HG03442 (cell line): Measurements from ENCODE around the gene ZNF18.
"Not testable (repeated sequence)": the region's sequence is repeated elsewhere in the genome, so short reads cannot be mapped to it uniquely, and the experiment has no call there.

ENCODE experiments used
- ATAC-seq: cut with Tn5 transposase; IDR thresholded peaks from one replicate; pipeline ENCODE4 v1.9.1; 2021; ENCODE audit warnings: mild to moderate bottlenecking, moderate library complexity; ENCODE audit not compliant: unreplicated experiment

Gene ZNF18

DNA sequence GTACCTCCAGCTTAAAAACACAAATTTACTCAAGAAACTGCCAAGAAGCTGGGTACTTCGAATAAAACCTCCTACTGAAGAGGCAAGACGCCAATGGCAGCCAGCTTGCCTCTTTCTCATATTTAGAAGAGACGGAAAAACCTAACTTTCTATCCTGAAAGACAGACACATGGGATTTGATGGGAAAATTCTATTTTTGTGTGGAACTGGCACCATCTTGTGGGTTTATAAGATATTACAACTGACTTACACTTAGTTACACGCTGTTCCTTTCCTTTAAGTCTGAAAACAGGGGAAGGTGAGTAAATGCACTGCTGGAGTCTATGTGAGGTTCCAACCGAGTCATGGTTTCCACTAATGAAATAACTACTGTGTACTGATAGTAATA, 10.3 kb downstream of the ZNF18 start:
- ATAC-seq = no peak

DNA sequence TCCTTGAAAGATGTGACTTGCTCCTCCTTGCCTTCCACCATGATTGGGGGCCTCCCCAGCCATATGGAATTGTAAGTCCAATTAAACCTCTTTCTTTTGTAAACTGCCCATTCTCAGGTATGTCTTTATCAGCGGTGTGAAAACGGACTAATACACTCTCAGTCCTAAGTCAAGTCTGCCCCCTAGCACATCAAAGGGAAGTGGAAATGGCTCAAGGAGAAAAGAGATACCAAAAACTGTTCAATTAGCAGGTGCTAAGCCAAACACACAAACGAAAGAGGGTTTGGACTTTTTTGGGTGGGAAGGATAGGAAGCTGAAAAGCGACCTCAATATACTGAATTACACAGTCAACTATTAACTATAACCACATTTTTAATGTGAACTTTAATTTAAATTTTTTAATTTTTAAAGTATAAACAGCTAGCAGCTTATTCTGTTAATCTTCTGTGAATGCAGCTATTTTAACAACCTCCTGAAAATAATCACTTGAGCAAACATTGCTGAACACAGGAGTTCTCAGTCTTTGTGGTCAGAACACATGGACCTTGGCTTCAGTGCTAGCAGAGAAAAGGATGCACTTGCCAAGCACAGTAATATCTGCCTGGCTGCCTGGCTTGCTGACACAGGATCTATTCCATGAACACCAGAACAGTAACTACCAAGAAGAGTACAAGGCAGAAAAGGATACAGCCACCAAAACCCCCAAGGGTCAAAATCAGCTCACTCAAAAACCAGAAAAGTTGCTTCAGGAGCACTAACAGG, 10.9 kb downstream of the ZNF18 start:
- no peak for ATAC-seq

DNA sequence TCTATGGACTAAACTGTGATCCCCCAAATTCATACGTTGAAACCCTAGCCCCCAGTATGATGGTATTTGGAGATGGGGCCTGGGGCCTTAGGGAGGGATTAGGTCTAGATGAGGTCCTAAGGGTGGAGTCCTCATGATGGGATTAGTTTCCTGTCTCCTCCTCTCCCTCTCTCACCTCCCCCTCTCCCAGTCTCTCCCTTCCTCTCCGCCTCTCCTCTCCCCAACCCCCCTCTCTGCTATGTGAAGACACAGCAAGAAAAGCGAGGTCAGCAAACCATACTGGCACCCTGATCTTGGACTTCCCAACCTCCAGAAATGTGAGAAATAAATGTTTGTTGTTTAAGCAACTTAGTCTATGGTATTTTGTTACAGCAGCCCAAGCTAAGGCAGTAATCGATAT, 15.4 kb downstream of the ZNF18 start:
- ATAC-seq = no peak

DNA sequence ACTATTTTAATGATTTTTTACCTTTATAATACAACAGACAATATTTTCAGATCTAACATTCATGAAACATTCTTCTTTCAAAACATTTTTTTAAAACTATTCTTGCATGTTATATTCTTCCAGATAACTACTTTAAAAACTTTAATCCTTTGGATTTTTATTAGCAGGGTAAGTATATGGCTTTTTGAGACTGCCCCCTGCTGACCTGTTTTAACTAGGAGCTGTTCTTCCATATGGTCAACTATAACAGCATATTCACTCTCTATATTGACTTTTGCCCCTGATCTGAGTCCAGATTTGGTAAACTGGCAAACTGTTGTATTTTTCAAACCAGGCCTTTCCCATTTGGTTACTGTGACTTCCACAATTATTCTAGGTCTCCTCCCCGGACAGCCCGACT, 16.5 kb downstream of the ZNF18 start:
- no peak for ATAC-seq

GRCh38 chr17:11979795-11980194, 17.5 kb downstream of the ZNF18 start:
- ATAC-seq = no peak

DNA sequence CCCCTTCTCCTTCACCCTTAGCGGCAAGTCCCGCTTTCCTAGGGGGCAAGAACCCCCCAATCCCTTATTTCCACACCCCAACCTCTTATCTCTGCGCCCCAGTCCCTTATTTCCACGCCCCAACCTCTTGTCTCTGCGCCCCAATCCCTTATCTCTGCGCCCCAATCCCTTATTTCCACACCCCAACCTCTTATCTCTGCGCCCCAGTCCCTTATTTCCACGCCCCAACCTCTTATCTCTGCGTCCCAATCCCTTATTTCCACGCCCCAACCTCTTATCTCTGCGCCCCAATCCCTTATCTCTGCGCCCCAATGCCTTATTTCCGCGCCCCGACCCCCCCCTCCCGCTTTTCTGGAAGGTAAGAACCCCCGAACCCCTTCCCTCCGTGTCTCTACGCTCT, 24.5 kb downstream of the ZNF18 start:
- ATAC-seq = not testable (repeated sequence)

DNA sequence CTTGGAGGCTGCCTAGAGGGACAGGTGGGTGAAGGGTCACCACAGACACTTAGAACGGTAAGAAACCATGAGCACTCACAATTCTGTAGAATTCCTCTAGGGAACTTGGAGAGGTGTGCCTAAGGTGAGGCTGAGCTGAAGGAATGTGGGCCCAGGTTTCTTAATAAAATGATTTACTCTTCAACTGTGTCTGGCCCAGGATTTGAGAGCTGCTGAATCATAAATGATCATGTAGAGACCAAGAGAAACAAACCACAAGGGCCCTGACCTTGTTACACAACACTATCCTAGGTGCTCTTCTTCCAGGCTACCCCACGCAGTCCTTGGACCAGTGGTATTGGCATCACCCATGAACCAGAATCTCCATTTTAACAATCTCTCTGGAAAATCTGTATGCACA, 27.7 kb downstream of the ZNF18 start:
- ATAC-seq = no peak

GRCh38 chr17:11954936-11955335, 42.3 kb downstream of the ZNF18 start:
- no peak for ATAC-seq

GRCh38 chr17:11953924-11954323, 43.4 kb downstream of the ZNF18 start:
- ATAC-seq = no peak

GRCh38 chr17:11952610-11953009, 44.7 kb downstream of the ZNF18 start:
- no peak for ATAC-seq

- ATAC-seq = no peak
Measured at GRCh38 chr17:11950771-11951519, 46.3 kb downstream of the ZNF18 start.

DNA sequence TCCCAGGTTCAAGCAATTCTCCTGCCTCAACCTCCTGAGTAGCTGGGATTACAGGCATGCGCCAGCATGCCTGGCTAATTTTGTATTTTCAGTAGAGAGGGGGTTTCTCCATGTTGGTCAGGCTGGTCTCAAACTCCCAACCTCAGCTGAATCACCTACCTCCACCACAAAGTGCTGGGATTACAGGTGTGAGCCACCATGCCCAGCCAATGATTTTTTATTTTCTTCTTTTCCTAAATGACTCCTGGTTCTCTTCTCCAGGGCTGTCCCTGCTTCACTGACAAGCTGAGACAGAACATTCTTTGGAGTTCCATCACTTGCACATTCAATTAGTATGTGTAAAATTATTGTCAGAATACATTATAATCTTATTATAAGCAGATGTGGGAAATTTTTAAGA, 47.7 kb downstream of the ZNF18 start:
- ATAC-seq = not testable (repeated sequence)

GRCh38 chr17:11948789-11949188, 48.5 kb downstream of the ZNF18 start:
- no peak for ATAC-seq

DNA sequence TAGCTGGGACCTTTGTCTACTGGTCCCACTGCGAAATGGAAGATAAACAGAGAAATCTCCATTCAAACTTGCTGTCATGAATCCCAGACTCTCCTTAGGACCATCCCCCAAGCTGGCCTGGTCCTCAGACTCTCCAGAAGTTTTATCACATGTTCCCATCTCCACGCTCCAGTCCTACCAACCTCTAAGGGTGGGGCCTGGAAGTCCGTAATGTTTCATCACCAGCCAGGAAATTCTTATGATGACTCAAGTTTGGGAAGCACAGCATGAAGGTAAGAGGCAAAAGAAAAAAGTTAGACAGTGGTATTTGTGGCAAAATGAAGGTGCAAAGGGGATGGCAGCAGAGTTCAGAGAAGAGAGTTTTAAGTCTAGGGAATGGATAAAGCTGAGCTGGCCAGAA, 52.7 kb downstream of the ZNF18 start:
- no peak for ATAC-seq

- no peak for ATAC-seq
Measured at GRCh38 chr17:11943759-11944347, 53.4 kb downstream of the ZNF18 start.

DNA sequence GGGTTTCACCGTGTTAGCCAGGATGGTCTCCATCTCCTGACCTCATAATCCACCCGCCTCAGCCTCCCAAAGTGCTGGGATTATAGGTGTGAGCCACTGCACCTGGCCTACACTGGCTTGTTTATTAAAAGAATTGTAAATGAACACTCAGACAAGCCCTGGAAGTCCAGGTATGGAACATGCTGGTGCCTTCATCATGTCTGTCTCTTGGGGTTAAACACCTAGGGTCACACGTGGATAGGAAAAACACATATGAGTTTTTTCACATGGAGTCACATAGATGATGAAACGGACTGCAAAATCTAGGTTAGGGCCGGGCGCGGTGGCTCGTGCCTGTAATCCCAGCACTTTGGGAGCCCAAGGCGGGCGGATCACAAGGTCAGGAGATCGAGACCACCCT, 54.2 kb downstream of the ZNF18 start:
- ATAC-seq = not testable (repeated sequence)

- ATAC-seq = no peak
Measured at GRCh38 chr17:11940904-11941303, 56.4 kb downstream of the ZNF18 start.

- ATAC-seq = no peak
Measured at GRCh38 chr17:11935734-11936406, 61.4 kb downstream of the ZNF18 start.

- no peak for ATAC-seq
Measured at GRCh38 chr17:11932337-11932898, 64.9 kb downstream of the ZNF18 start.

GRCh38 chr17:11928436-11928835, 68.8 kb downstream of the ZNF18 start:
- no peak for ATAC-seq
